DND-41 (cell line): ENCODE measurements around the gene SEMA6B.

Source experiments
- CTCF ChIP-seq: IDR thresholded peaks from 2 replicates; pipeline ENCODE4 v1.5.1; 2012; ENCODE audit warnings: borderline replicate concordance, low read length, moderate library complexity, mild to moderate bottlenecking; ENCODE audit not compliant: poor library complexity, severe bottlenecking; ENCODE audit errors: extremely low read depth
- EZH2 ChIP-seq: IDR thresholded peaks from 3 replicates; pipeline ENCODE4 v1.6.1; 2012; ENCODE audit warnings: borderline replicate concordance, low read depth, mild to moderate bottlenecking, moderate library complexity, low read length, inconsistent platforms; ENCODE audit not compliant: severe bottlenecking

- TF ChIP-seq CTCF (no peak), EZH2 (no peak)
Observed at GRCh38 chr19:4542896-4543841, 16.3 kb downstream of the SEMA6B start.
